ENCODE data around the gene CMTM7.
"Not testable (repeated sequence)": the region's sequence is repeated elsewhere in the genome, so short reads cannot be mapped to it uniquely, and the experiment has no call there.

CMTM7 gene

GRCh38 chr3:32460031-32460749, 68.5 kb downstream of the CMTM7 start:
- Mint-ChIP-seq H3K27ac (no peak overlapping the region), H3K36me3 (ENCODE audit: low read depth) (peaks cover 13% of the 10 kb centered on the region), H3K27me3 (ENCODE audit: low read depth) (no peaks in the 10 kb centered on the region), H3K9me3 (peaks cover 3% of the 10 kb centered on the region), H3K4me1 (ENCODE audit: low read depth) (peaks cover 39% of the 10 kb centered on the region), H3K4me3 (no peak overlapping the region)
- peak; percentile 71 for DNase-seq (ENCODE audit: low spot score)

GRCh38 chr3:32460817-32461496, 69.3 kb downstream of the CMTM7 start:
- H3K4me3 Mint-ChIP-seq; H3K27me3 Mint-ChIP-seq (ENCODE audit: low read depth); H3K9me3 Mint-ChIP-seq; H3K27ac Mint-ChIP-seq; DNase-seq (ENCODE audit: low spot score): not testable (repeated sequence)
- Mint-ChIP-seq H3K4me1 (ENCODE audit: low read depth) (peaks cover 35% of the 10 kb centered on the region), H3K36me3 (ENCODE audit: low read depth) (peaks cover 18% of the 10 kb centered on the region)

- Mint-ChIP-seq H3K4me1 (ENCODE audit: low read depth) (peaks cover 25% of the 10 kb centered on the region), H3K36me3 (ENCODE audit: low read depth) (peaks cover 20% of the 10 kb centered on the region)
- not testable (repeated sequence) for H3K9me3 Mint-ChIP-seq; H3K4me3 Mint-ChIP-seq; H3K27ac Mint-ChIP-seq; H3K27me3 Mint-ChIP-seq (ENCODE audit: low read depth)
- peak; percentile 16 for DNase-seq (ENCODE audit: low spot score)
Measured at GRCh38 chr3:32462191-32462986, 70.7 kb downstream of the CMTM7 start.

- not testable (repeated sequence) for H3K9me3 Mint-ChIP-seq
- H3K36me3 Mint-ChIP-seq (ENCODE audit: low read depth): peaks cover 14% of the 10 kb centered on the region
Measured at GRCh38 chr3:32463415-32463814, 71.8 kb downstream of the CMTM7 start.

GRCh38 chr3:32464726-32465125, 73.1 kb downstream of the CMTM7 start:
- DNase-seq (ENCODE audit: low spot score); H3K27me3 Mint-ChIP-seq (ENCODE audit: low read depth); H3K4me3 Mint-ChIP-seq; H3K9me3 Mint-ChIP-seq; H3K27ac Mint-ChIP-seq: not testable (repeated sequence)
- Mint-ChIP-seq H3K4me1 (ENCODE audit: low read depth) (peaks cover 25% of the 10 kb centered on the region), H3K36me3 (ENCODE audit: low read depth) (peaks cover 14% of the 10 kb centered on the region)

More at GRCh38 chr3:32463415-32463814, 71.8 kb downstream of the CMTM7 start:
- H3K4me3 Mint-ChIP-seq; H3K27me3 Mint-ChIP-seq (ENCODE audit: low read depth); H3K27ac Mint-ChIP-seq; DNase-seq (ENCODE audit: low spot score): not testable (repeated sequence)
- peaks cover 18% of the 10 kb centered on the region for H3K4me1 Mint-ChIP-seq (ENCODE audit: low read depth)

- H3K27me3 Mint-ChIP-seq (ENCODE audit: low read depth); H3K4me3 Mint-ChIP-seq; H3K27ac Mint-ChIP-seq; H3K9me3 Mint-ChIP-seq; DNase-seq (ENCODE audit: low spot score): not testable (repeated sequence)
- peaks cover 20% of the 10 kb centered on the region for H3K36me3 Mint-ChIP-seq (ENCODE audit: low read depth)
- H3K4me1 Mint-ChIP-seq (ENCODE audit: low read depth): peaks cover 28% of the 10 kb centered on the region
Measured at GRCh38 chr3:32466808-32467207, 75.2 kb downstream of the CMTM7 start.

- Mint-ChIP-seq H3K9me3 (no peaks in the 10 kb centered on the region), H3K27ac (no peak overlapping the region), H3K36me3 (ENCODE audit: low read depth) (peaks cover 25% of the 10 kb centered on the region), H3K4me3 (no peak overlapping the region), H3K4me1 (ENCODE audit: low read depth) (peaks cover 28% of the 10 kb centered on the region), H3K27me3 (ENCODE audit: low read depth) (no peaks in the 10 kb centered on the region)
- DNase-seq (ENCODE audit: low spot score): peak; percentile 63
Measured at GRCh38 chr3:32467333-32468070, 75.8 kb downstream of the CMTM7 start.

- Mint-ChIP-seq H3K4me3 (no peak overlapping the region), H3K9me3 (no peaks in the 10 kb centered on the region), H3K4me1 (ENCODE audit: low read depth) (peaks cover 28% of the 10 kb centered on the region), H3K27me3 (ENCODE audit: low read depth) (no peaks in the 10 kb centered on the region), H3K27ac (peak overlapping the region; percentile 62), H3K36me3 (ENCODE audit: low read depth) (peaks cover 36% of the 10 kb centered on the region)
- DNase-seq (ENCODE audit: low spot score): no peak
Measured at GRCh38 chr3:32469151-32469874, 77.7 kb downstream of the CMTM7 start.

GRCh38 chr3:32470362-32470761, 78.7 kb downstream of the CMTM7 start:
- H3K4me3 Mint-ChIP-seq: peak overlapping the region; percentile 1
- no peaks in the 10 kb centered on the region for H3K27me3 Mint-ChIP-seq (ENCODE audit: low read depth)
- H3K27ac Mint-ChIP-seq: no peak overlapping the region
- no peak for DNase-seq (ENCODE audit: low spot score)
- H3K9me3 Mint-ChIP-seq: no peaks in the 10 kb centered on the region
- peaks cover 28% of the 10 kb centered on the region for H3K4me1 Mint-ChIP-seq (ENCODE audit: low read depth)
- H3K36me3 Mint-ChIP-seq (ENCODE audit: low read depth): peaks cover 42% of the 10 kb centered on the region

- no peaks in the 10 kb centered on the region for H3K27me3 Mint-ChIP-seq (ENCODE audit: low read depth)
- H3K9me3 Mint-ChIP-seq: no peaks in the 10 kb centered on the region
- peaks cover 28% of the 10 kb centered on the region for H3K4me1 Mint-ChIP-seq (ENCODE audit: low read depth)
- no peak for DNase-seq (ENCODE audit: low spot score)
- peaks cover 39% of the 10 kb centered on the region for H3K36me3 Mint-ChIP-seq (ENCODE audit: low read depth)
- no peak overlapping the region for H3K4me3 Mint-ChIP-seq
- H3K27ac Mint-ChIP-seq: peak overlapping the region; percentile 52
Measured at GRCh38 chr3:32471246-32471645, 79.6 kb downstream of the CMTM7 start.

- H3K36me3 Mint-ChIP-seq (ENCODE audit: low read depth): peaks cover 41% of the 10 kb centered on the region
- not testable (repeated sequence) for H3K9me3 Mint-ChIP-seq; H3K27ac Mint-ChIP-seq; H3K27me3 Mint-ChIP-seq (ENCODE audit: low read depth); DNase-seq (ENCODE audit: low spot score); H3K4me3 Mint-ChIP-seq
- peaks cover 31% of the 10 kb centered on the region for H3K4me1 Mint-ChIP-seq (ENCODE audit: low read depth)
Measured at GRCh38 chr3:32472151-32472550, 80.5 kb downstream of the CMTM7 start.

GRCh38 chr3:32474201-32474600, 82.5 kb downstream of the CMTM7 start:
- Mint-ChIP-seq H3K27me3 (ENCODE audit: low read depth) (no peaks in the 10 kb centered on the region), H3K9me3 (no peaks in the 10 kb centered on the region), H3K27ac (no peak overlapping the region), H3K4me1 (ENCODE audit: low read depth) (peaks cover 24% of the 10 kb centered on the region), H3K4me3 (no peak overlapping the region), H3K36me3 (ENCODE audit: low read depth) (peaks cover 52% of the 10 kb centered on the region)
- no peak for DNase-seq (ENCODE audit: low spot score)

GRCh38 chr3:32480604-32481003, 89.0 kb downstream of the CMTM7 start:
- no peak for DNase-seq (ENCODE audit: low spot score)
- Mint-ChIP-seq H3K27me3 (ENCODE audit: low read depth) (no peaks in the 10 kb centered on the region), H3K4me1 (ENCODE audit: low read depth) (peaks cover 21% of the 10 kb centered on the region), H3K36me3 (ENCODE audit: low read depth) (peaks cover 65% of the 10 kb centered on the region), H3K4me3 (no peak overlapping the region), H3K9me3 (no peaks in the 10 kb centered on the region), H3K27ac (no peak overlapping the region)

All from T-helper 2 cell treated with Interferon-gamma antibody and Interleukin-4, amounts not matched to agents 5 μg/mL and 100 μg/mL, for 36 hours (primary cell).